ENCODE measurements around the gene FBXO21. TPM values are rescaled to one million over a fixed set of nuclear protein-coding genes. Genes with fewer than 3 reads are reported as not detected.

Gene FBXO21
- total and polyA plus RNA-seq, 8 donors: 7.4 to 494 (median 32.2) TPM

DNA sequence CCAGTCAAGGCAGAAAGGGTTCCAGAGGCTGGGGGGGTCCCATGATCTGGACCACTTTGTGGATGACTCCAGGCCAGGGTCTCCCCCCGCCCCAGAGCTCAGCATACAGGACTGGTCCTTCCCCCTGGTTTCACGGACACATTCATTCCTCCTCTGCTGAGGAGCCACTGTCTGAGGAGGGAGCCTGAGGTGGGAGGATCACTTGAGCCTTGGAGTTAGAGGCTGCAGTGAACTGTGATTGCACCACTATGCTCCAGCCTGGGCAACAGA is 97.8 kb downstream of the FBXO21 start:
- peak overlapping the region; percentile 85 to 93 (median 88) for H3K27ac ChIP-seq
- H3K9me3 ChIP-seq: no peaks in the 10 kb centered on the region
- peaks cover 71 to 95% (median 79%) of the 10 kb centered on the region in 4 donors for H3K4me1 ChIP-seq
- peaks cover 0 to 7% (median 0%) of the 10 kb centered on the region in 4 donors for H3K36me3 ChIP-seq
- no peak overlapping the region for H3K4me3 ChIP-seq
- intact Hi-C loops (cut with DNase I; ENCODE audit: low total_unique reads): no loop called here
- TF ChIP-seq, protein P1, sequence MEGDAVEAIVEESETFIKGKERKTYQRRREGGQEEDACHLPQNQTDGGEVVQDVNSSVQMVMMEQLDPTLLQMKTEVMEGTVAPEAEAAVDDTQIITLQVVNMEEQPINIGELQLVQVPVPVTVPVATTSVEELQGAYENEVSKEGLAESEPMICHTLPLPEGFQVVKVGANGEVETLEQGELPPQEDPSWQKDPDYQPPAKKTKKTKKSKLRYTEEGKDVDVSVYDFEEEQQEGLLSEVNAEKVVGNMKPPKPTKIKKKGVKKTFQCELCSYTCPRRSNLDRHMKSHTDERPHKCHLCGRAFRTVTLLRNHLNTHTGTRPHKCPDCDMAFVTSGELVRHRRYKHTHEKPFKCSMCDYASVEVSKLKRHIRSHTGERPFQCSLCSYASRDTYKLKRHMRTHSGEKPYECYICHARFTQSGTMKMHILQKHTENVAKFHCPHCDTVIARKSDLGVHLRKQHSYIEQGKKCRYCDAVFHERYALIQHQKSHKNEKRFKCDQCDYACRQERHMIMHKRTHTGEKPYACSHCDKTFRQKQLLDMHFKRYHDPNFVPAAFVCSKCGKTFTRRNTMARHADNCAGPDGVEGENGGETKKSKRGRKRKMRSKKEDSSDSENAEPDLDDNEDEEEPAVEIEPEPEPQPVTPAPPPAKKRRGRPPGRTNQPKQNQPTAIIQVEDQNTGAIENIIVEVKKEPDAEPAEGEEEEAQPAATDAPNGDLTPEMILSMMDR (IDR thresholded peaks at IDR 0.05): no peak
- TF ChIP-seq POLR2A (IDR thresholded peaks at IDR 0.05): no peak
- TF ChIP-seq POLR2AphosphoS5 (IDR thresholded peaks at IDR 0.05): no peak
- TF ChIP-seq EP300 (IDR thresholded peaks at IDR 0.05): no peak
- H3K27me3 ChIP-seq: peaks cover 0 to 13% (median 0%) of the 10 kb centered on the region in 3 donors
- DNase-seq: no peak
- 69 to 85% (median 81%) methylated on average over 2 of the region's 2 CpGs for WGBS, 5 donors

Other genes with a start within 250 kb of the FBXO21 start
- 100 to 1,000 TPM in 2 of 5 donors, 10 to 100 TPM in 2, not detected in 1; 51.3 to 352 (median 103) TPM for gene TESC, start 91.1 kb downstream of the FBXO21 start, total RNA-seq
- 100 to 1,000 TPM in 1 of 3 donors, 10 to 100 TPM in 2; 70.3 to 183 (median 87.5) TPM for gene TESC, start 91.1 kb downstream of the FBXO21 start, polyA plus RNA-seq
- 1 to 10 TPM in 1 of 5 donors, under 1 TPM in 3, not detected in 1; 0.29 to 3.1 (median 0.44) TPM for gene NOS1, start 171.2 kb upstream of the FBXO21 start, total RNA-seq
- gene NOS1, start 171.2 kb upstream of the FBXO21 start, polyA plus RNA-seq: under 1 TPM in 1 of 3 donors, not detected in 2; 0.15 TPM

Measured in stomach (tissue), 9 donors.